OCI-LY7 (cell line): ENCODE results near the gene ACTRT2. TPM values are rescaled to one million over a fixed set of nuclear protein-coding genes. Genes with fewer than 3 reads are reported as not detected.

Experiments
- BruUV-seq: library from RNA; stranded (reverse); fragments of 400-500 nt; replicated peaks from 2 replicates; lab custom pipeline; 2021; lab: Mats Ljungman, UMichigan
- CTCF ChIA-PET: fragments of 300-600 bp; sonication (Branson Sonifier 250); formaldehyde crosslinking; loops from one replicate; lab custom pipeline; 2022; ENCODE audit warnings: antibody characterized with exemption; ENCODE audit not compliant: unreplicated experiment; lab: Charles Lee
- POLR2A ChIA-PET: fragments of 300-600 bp; sonication (Branson Sonifier 250); formaldehyde crosslinking; loops from one replicate; lab custom pipeline; 2022; ENCODE audit warnings: antibody characterized with exemption; lab: Charles Lee
- DNase-seq: peaks from one replicate; pipeline ENCODE4 v3.0.0-alpha.2; 2015; ENCODE audit warnings: low spot score
- H2AFZ ChIP-seq: fragments of 200-600 bp; sonication (generic), shearing (Covaris generic); 2 replicates; pipeline ENCODE4 v1.6.1; 2014; ENCODE audit warnings: mild to moderate bottlenecking, antibody characterized with exemption, low read length, moderate library complexity
- H3K27ac ChIP-seq: fragments of 200-600 bp; sonication (generic); 2 replicates; pipeline ENCODE4 v1.5.1; 2014; ENCODE audit warnings: mixed run types, low read depth, mild to moderate bottlenecking, moderate library complexity, low read length, inconsistent platforms; ENCODE audit not compliant: poor library complexity, severe bottlenecking
- H3K36me3 ChIP-seq: fragments of 200-600 bp; sonication (generic); 2 replicates; pipeline ENCODE4 v1.6.1; 2014; ENCODE audit warnings: mild to moderate bottlenecking, antibody characterized with exemption, low read length, moderate library complexity, mixed read lengths; ENCODE audit not compliant: insufficient read depth
- H3K4me1 ChIP-seq: fragments of 200-600 bp; sonication (generic); 2 replicates; pipeline ENCODE4 v1.5.1; 2014; ENCODE audit warnings: mild to moderate bottlenecking, low read length; ENCODE audit not compliant: insufficient read depth, poor library complexity, severe bottlenecking
- H3K4me2 ChIP-seq: fragments of 200-600 bp; sonication (generic); 2 replicates; pipeline ENCODE4 v1.6.1; 2014; ENCODE audit warnings: mild to moderate bottlenecking, low read length
- H3K4me3 ChIP-seq: fragments of 200-600 bp; sonication (generic); 2 replicates; pipeline ENCODE4 v1.5.1; 2014; ENCODE audit warnings: mild to moderate bottlenecking, low read depth, low read length; ENCODE audit not compliant: poor library complexity, severe bottlenecking
- H3K79me2 ChIP-seq: fragments of 200-600 bp; sonication (generic); 2 replicates; pipeline ENCODE4 v1.6.1; 2016; ENCODE audit warnings: low read depth, mild to moderate bottlenecking, low read length, moderate library complexity, mixed read lengths; ENCODE audit not compliant: insufficient read depth
- H3K9me2 ChIP-seq: fragments of 200-600 bp; sonication (generic); 2 replicates; pipeline ENCODE4 v1.6.1; 2016; ENCODE audit warnings: mild to moderate bottlenecking, low read length, mixed read lengths; ENCODE audit not compliant: insufficient read depth
- H3K9me3 ChIP-seq: fragments of 200-600 bp; sonication (generic); 2 replicates; pipeline ENCODE4 v1.6.1; 2014; ENCODE audit warnings: mild to moderate bottlenecking, mixed run types, low read length, mixed read lengths
- H4K20me1 ChIP-seq: fragments of 200-600 bp; sonication (generic); 2 replicates; pipeline ENCODE4 v1.6.1; 2014; ENCODE audit warnings: mild to moderate bottlenecking, antibody characterized with exemption, low read length, moderate library complexity, mixed read lengths; ENCODE audit not compliant: insufficient read depth
- CTCF ChIP-seq: fragments of 200-600 bp; sonication (generic); conservative IDR thresholded peaks from 2 replicates; pipeline ENCODE4 v1.5.1; 2014; ENCODE audit warnings: mild to moderate bottlenecking, antibody characterized with exemption, low read length, moderate library complexity, mixed read lengths
- EZH2phosphoT487 ChIP-seq: fragments of 200-600 bp; sonication (generic); IDR thresholded peaks from 2 replicates; pipeline ENCODE4 v1.6.1; 2018; ENCODE audit warnings: low read depth, borderline replicate concordance, mild to moderate bottlenecking, mixed run types, antibody characterized with exemption, low read length, moderate library complexity, mixed read lengths
- intact Hi-C: fragments of 100-400 bp; cut with micrococcal nuclease; formaldehyde crosslinking; loops from one replicate; pipeline ENCODE4 v1.10.0; 2022; ENCODE audit not compliant: unreplicated experiment
- total RNA-seq, 2 experiments: library from RNA; depleted of rRNA in 1 of 2; stranded (reverse); fragments of >200 nt in 1 of 2; shearing (Covaris generic) in 1 of 2; gene quantifications; 2 replicates each; pipeline ENCODE4 v1.2.3, GENCODE V29; 2014 to 2022

Gene ACTRT2
- total RNA-seq, 2 experiments from 2014 or later = not detected

- DNase-seq = no peak
Observed at GRCh38 chr1:2972879-2973575, 48.2 kb upstream of the ACTRT2 start.

GRCh38 chr1:2973601-2974593 is 47.4 kb upstream of the ACTRT2 start:
- no peak for DNase-seq
- no peaks in the 10 kb centered on the region for H3K9me2 ChIP-seq
- no TSS peak for BruUV-seq
- no peak overlapping the region for H3K27ac ChIP-seq
- intact Hi-C loops = no loop called here
- no peaks in the 10 kb centered on the region for H4K20me1 ChIP-seq
- no peaks in the 10 kb centered on the region for H3K4me1 ChIP-seq
- TF ChIP-seq CTCF = no peak
- H3K4me3 ChIP-seq = no peak overlapping the region
- no peak overlapping the region for H3K4me2 ChIP-seq
- POLR2A ChIA-PET = no interaction called here
- CTCF ChIA-PET = no interaction called here
- H3K36me3 ChIP-seq = no peaks in the 10 kb centered on the region
- no peaks in the 10 kb centered on the region for H3K9me3 ChIP-seq
- no peaks in the 10 kb centered on the region for H3K79me2 ChIP-seq
- no peak overlapping the region for H2AFZ ChIP-seq

More at GRCh38 chr1:2972879-2973575, 48.2 kb upstream of the ACTRT2 start:
- Histone ChIP-seq H4K20me1 (no peaks in the 10 kb centered on the region), H3K9me2 (no peaks in the 10 kb centered on the region), H2AFZ (no peak overlapping the region), H3K36me3 (no peaks in the 10 kb centered on the region), H3K4me2 (no peak overlapping the region), H3K79me2 (no peaks in the 10 kb centered on the region), H3K27ac (no peak overlapping the region), H3K4me1 (no peaks in the 10 kb centered on the region), H3K4me3 (no peak overlapping the region), H3K9me3 (no peaks in the 10 kb centered on the region)
- no TSS peak for BruUV-seq
- intact Hi-C loops = no loop called here
- no peak for TF ChIP-seq EZH2phosphoT487
- TF ChIP-seq CTCF = no peak
- ChIA-PET CTCF (no interaction called here), POLR2A (no interaction called here)
